ENCODE results near the gene TESK1. TPM values are rescaled to one million over a fixed set of nuclear protein-coding genes. Genes with fewer than 3 reads are reported as not detected.
"Not testable (repeated sequence)": the region's sequence is repeated elsewhere in the genome, so short reads cannot be mapped to it uniquely, and the experiment has no call there.

The TESK1 gene
- total RNA-seq, 1 experiment from 2014 or later = 32.1 TPM

- H3K27ac Mint-ChIP-seq (ENCODE audit: low read depth, unreplicated experiment); BruUV-seq (replicated peaks); intact Hi-C loops (cut with micrococcal nuclease); DNase-seq (ENCODE audit: unreplicated experiment); CTCF ChIA-PET; H3K27me3 Mint-ChIP-seq (ENCODE audit: insufficient read depth, unreplicated experiment); H3K4me3 Mint-ChIP-seq (ENCODE audit: unreplicated experiment); H3K9me3 Mint-ChIP-seq (ENCODE audit: unreplicated experiment); H3K4me1 Mint-ChIP-seq (ENCODE audit: insufficient read depth, unreplicated experiment); POLR2A ChIA-PET: not testable (repeated sequence)
- H3K36me3 Mint-ChIP-seq (ENCODE audit: insufficient read depth, unreplicated experiment) = peaks cover 14% of the 10 kb centered on the region
These were observed 20.4 kb upstream of the TESK1 start for GRCh38 chr9:35584681-35585080.

GRCh38 chr9:35588506-35588905 lies 16.6 kb upstream of the TESK1 start:
- POLR2A ChIA-PET; CTCF ChIA-PET; H3K4me3 Mint-ChIP-seq (ENCODE audit: unreplicated experiment); DNase-seq (ENCODE audit: unreplicated experiment); H3K27ac Mint-ChIP-seq (ENCODE audit: low read depth, unreplicated experiment); intact Hi-C loops (cut with micrococcal nuclease); H3K4me1 Mint-ChIP-seq (ENCODE audit: insufficient read depth, unreplicated experiment); BruUV-seq (replicated peaks); H3K27me3 Mint-ChIP-seq (ENCODE audit: insufficient read depth, unreplicated experiment); H3K9me3 Mint-ChIP-seq (ENCODE audit: unreplicated experiment): not testable (repeated sequence)
- H3K36me3 Mint-ChIP-seq (ENCODE audit: insufficient read depth, unreplicated experiment) = peaks cover 12% of the 10 kb centered on the region

GRCh38 chr9:35593581-35593980 lies 11.5 kb upstream of the TESK1 start:
- Mint-ChIP-seq H3K27me3 (ENCODE audit: insufficient read depth, unreplicated experiment) (no peaks in the 10 kb centered on the region), H3K27ac (ENCODE audit: low read depth, unreplicated experiment) (no peak overlapping the region), H3K36me3 (ENCODE audit: insufficient read depth, unreplicated experiment) (no peaks in the 10 kb centered on the region), H3K4me1 (ENCODE audit: insufficient read depth, unreplicated experiment) (no peaks in the 10 kb centered on the region), H3K9me3 (ENCODE audit: unreplicated experiment) (peaks cover 7% of the 10 kb centered on the region), H3K4me3 (ENCODE audit: unreplicated experiment) (no peak overlapping the region)
- no TSS peak for BruUV-seq (replicated peaks)
- ChIA-PET POLR2A (interaction anchor here (0.7 kb wide), 1 partner anchor 81 kb away, joined by 3 read pairs; no protein-coding TSS in a partner anchor), CTCF (interaction anchor here (0.7 kb wide), 1 partner anchor 41 kb away, joined by 3 read pairs; no protein-coding TSS in a partner anchor)
- intact Hi-C loops (cut with micrococcal nuclease) = no loop called here
- TF ChIP-seq CTCF (IDR thresholded peaks at IDR 0.05; ENCODE audit: unreplicated experiment) = no peak
- DNase-seq (ENCODE audit: unreplicated experiment) = no peak

- no TSS peak for BruUV-seq (replicated peaks)
- CTCF ChIA-PET = no interaction called here
- Mint-ChIP-seq H3K27me3 (ENCODE audit: insufficient read depth, unreplicated experiment) (no peaks in the 10 kb centered on the region), H3K36me3 (ENCODE audit: insufficient read depth, unreplicated experiment) (no peaks in the 10 kb centered on the region), H3K27ac (ENCODE audit: low read depth, unreplicated experiment) (no peak overlapping the region), H3K9me3 (ENCODE audit: unreplicated experiment) (peaks cover 7% of the 10 kb centered on the region), H3K4me3 (ENCODE audit: unreplicated experiment) (no peak overlapping the region), H3K4me1 (ENCODE audit: insufficient read depth, unreplicated experiment) (no peaks in the 10 kb centered on the region)
- POLR2A ChIA-PET = no interaction called here
- TF ChIP-seq CTCF (IDR thresholded peaks at IDR 0.05; ENCODE audit: unreplicated experiment) = no peak
- no peak for DNase-seq (ENCODE audit: unreplicated experiment)
- intact Hi-C loops (cut with micrococcal nuclease) = no loop called here
These were observed 10.6 kb upstream of the TESK1 start for GRCh38 chr9:35594471-35594870.

- H3K27ac Mint-ChIP-seq (ENCODE audit: low read depth, unreplicated experiment); POLR2A ChIA-PET; H3K36me3 Mint-ChIP-seq (ENCODE audit: insufficient read depth, unreplicated experiment); DNase-seq (ENCODE audit: unreplicated experiment); H3K4me1 Mint-ChIP-seq (ENCODE audit: insufficient read depth, unreplicated experiment); H3K4me3 Mint-ChIP-seq (ENCODE audit: unreplicated experiment); BruUV-seq (replicated peaks); intact Hi-C loops (cut with micrococcal nuclease); H3K27me3 Mint-ChIP-seq (ENCODE audit: insufficient read depth, unreplicated experiment); H3K9me3 Mint-ChIP-seq (ENCODE audit: unreplicated experiment): not testable (repeated sequence)
- CTCF ChIA-PET = interaction anchor here (0.8 kb wide), 1 partner anchor 482 kb away, joined by 4 read pairs; the partner anchor contains the start of gene ATOSB
These were observed 8.2 kb upstream of the TESK1 start for GRCh38 chr9:35596907-35597306.

Data from MCF 10A (cell line).